Subcutaneous adipose tissue (tissue), 4 donors: ENCODE measurements around the gene SMARCA2. TPM values are rescaled to one million over a fixed set of nuclear protein-coding genes. Genes with fewer than 3 reads are reported as not detected.

Experiments
- CTCF ChIP-seq: fragments of 450-650 bp; IDR thresholded peaks from one replicate; pipeline ENCODE4 v1.5.1; 2016; ENCODE audit warnings: low read depth, mild to moderate bottlenecking, control low read depth, antibody characterized with exemption, moderate library complexity
- total RNA-seq, 4 donors: library from RNA; depleted of rRNA; stranded (reverse); fragments of >200 nt; gene quantifications; one replicate each; pipeline ENCODE4 v1.1.0, GENCODE V29; 2016

Gene SMARCA2
- total RNA-seq, 4 donors from 2014 or later: 116 to 186 (median 152) TPM

- no peak for TF ChIP-seq CTCF
These were observed 135.2 kb downstream of the SMARCA2 start for GRCh38 chr9:2150338-2150737.

DNA sequence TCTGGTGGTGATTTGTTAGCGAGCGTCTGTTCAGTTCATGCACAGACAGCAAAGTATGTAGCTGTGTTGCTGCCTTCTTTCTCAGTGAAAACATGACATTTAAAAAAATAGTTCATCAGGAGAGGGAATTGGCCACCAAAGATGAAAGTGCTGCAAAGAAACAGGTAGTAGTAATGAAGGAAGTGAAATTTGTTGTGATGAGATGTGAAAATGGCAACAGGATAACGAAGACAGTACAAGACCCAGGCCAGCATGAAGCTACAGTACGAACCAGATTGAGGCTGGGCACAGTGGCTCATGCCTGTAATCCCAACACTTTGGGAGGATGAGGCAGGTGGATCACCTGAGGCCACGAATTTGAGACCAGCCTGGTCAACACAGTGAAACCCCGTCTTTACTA, 136.0 kb downstream of the SMARCA2 start:
- TF ChIP-seq CTCF: no peak

DNA sequence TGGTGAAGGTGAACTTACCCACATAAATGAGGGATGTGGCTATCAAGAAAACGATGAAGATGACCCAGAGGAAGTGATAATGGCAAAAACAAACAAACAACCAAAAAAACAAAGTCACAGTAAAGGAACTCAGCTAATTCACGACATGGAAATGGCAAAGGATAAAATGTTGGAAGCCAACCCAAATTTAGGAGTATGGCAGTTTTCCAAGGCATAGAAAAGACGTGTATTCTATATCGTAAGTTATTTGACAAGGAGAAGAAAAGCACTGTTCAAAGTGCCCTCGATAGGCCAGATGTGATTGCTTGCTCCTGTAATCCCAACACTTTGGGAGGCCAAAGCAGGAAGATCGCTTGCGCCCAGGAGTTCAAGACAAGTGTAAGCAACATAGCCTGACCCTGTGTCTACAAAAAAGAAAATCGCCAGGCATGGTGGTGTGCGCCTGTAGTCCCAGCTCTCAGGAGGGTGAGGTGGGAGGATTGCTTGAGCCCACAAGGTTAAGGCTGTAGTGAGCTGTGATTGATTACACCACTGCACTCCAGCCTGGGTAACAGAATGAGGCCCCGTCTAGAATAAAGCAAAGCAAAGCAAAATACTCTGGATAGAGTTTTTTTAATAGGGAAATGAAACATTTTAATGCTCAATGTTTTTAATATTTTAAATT, 138.0 kb downstream of the SMARCA2 start:
- no peak for TF ChIP-seq CTCF

- no peak for TF ChIP-seq CTCF
These were observed 138.6 kb downstream of the SMARCA2 start for GRCh38 chr9:2153630-2154217.

DNA sequence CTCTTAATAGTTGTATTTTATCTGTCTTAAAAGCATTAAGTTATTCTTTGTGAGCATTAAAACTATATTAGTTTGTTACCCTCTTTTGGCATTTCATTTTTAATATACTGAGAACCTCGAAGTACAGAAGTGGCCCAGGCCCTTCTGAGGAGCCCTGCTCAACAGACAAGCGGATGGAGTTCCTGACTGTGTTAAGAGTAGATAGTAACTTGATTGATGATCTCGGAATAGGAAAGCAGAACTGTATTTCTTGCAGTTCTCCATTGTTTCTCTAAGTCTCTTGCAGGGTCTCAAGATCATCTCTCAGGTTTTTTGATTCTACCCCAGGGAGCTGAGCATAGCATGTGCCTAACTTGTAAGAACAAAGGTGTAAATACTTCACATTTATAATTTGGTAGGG, 139.6 kb downstream of the SMARCA2 start:
- no peak for TF ChIP-seq CTCF

DNA sequence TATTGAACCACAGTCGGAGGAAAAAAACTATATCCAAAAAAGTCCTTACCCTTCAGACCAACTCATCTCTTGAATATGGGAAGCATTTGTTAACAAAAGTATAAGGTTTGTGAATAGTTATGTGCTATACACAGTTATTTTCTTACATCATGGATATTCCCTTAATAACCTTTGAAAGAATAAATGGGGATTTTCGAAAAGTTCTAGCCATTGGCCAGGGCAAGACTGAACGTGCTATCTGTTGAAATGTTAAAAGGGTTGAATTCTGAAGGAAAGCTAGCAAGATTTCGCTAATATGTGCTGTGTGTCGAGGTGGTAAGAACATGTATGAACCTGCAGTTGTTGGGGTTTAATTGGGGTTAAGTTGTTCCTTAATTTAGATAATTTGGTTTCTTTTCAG, 140.8 kb downstream of the SMARCA2 start:
- no peak for TF ChIP-seq CTCF

GRCh38 chr9:2157277-2158110, 142.3 kb downstream of the SMARCA2 start:
- TF ChIP-seq CTCF: no peak
